GOT3 (cell line): ENCODE measurements around the gene RBP4.

ENCODE experiments used
- DNase-seq: peaks from one replicate; lab custom pipeline; 2025; ENCODE audit warnings: mixed read lengths; lab: John Stamatoyannopoulos, UW

The RBP4 gene

GRCh38 chr10:93601146-93601773, at the start of gene RBP4:
TSS of gene RBP4 (minus strand) at chr10:93601235. CDS start at chr10:93601028, 207 bp downstream.
- DNase-seq = peak; percentile 43

- no peak for DNase-seq
These were observed 38.8 kb upstream of the RBP4 start for GRCh38 chr10:93639791-93640190.

- no peak for DNase-seq
These were observed 29.9 kb upstream of the RBP4 start for GRCh38 chr10:93630625-93631557.

- no peak for DNase-seq
These were observed 28.7 kb upstream of the RBP4 start for GRCh38 chr10:93629647-93630305.

GRCh38 chr10:93628858-93629257, 27.8 kb upstream of the RBP4 start:
- no peak for DNase-seq

- no peak for DNase-seq
These were observed 21.9 kb upstream of the RBP4 start for GRCh38 chr10:93622942-93623341.

GRCh38 chr10:93620925-93621324, 19.9 kb upstream of the RBP4 start:
- DNase-seq = no peak

GRCh38 chr10:93615576-93616235, 14.7 kb upstream of the RBP4 start:
- no peak for DNase-seq

- no peak for DNase-seq
These were observed 13.2 kb upstream of the RBP4 start for GRCh38 chr10:93614101-93614825.

GRCh38 chr10:93613126-93613525, 12.1 kb upstream of the RBP4 start:
- no peak for DNase-seq

GRCh38 chr10:93612311-93612710, 11.3 kb upstream of the RBP4 start, which contains the start of gene PDE6C:
TSS of gene PDE6C (plus strand) at chr10:93612537. CDS start at chr10:93612726, 189 bp downstream.
- DNase-seq = no peak

- no peak for DNase-seq
These were observed 7.4 kb upstream of the RBP4 start for GRCh38 chr10:93608421-93608820.

GRCh38 chr10:93604146-93604545, 3.1 kb upstream of the RBP4 start:
- no peak for DNase-seq

GRCh38 chr10:93603023-93603422, 2.0 kb upstream of the RBP4 start:
- DNase-seq = no peak

GRCh38 chr10:93601774-93602162, 733 bp upstream of the RBP4 start:
- no peak for DNase-seq

GRCh38 chr10:93600446-93601145, 439 bp downstream of the RBP4 start:
- DNase-seq = no peak

- no peak for DNase-seq
These were observed 1.3 kb downstream of the RBP4 start for GRCh38 chr10:93599778-93600177.

GRCh38 chr10:93599335-93599734, 1.7 kb downstream of the RBP4 start:
- DNase-seq = no peak

GRCh38 chr10:93598157-93598556, 2.9 kb downstream of the RBP4 start:
- no peak for DNase-seq

GRCh38 chr10:93597075-93597599, 3.9 kb downstream of the RBP4 start:
- no peak for DNase-seq

GRCh38 chr10:93596539-93596938, 4.5 kb downstream of the RBP4 start:
- DNase-seq = no peak
